Activated naive CD8-positive, alpha-beta T cell treated with anti-CD3 and anti-CD28 coated beads for 36 hours (primary cell): Measurements from ENCODE around the gene ST13. TPM values are rescaled to one million over a fixed set of nuclear protein-coding genes. Genes with fewer than 3 reads are reported as not detected.
A peak's percentile ranks its signal among the peaks of the same experiment; 100 is the strongest.

Experiments used
- DNase-seq: peaks from one replicate; pipeline ENCODE4 v3.0.0; 2021
- H3K27ac Mint-ChIP-seq: one replicate; pipeline ENCODE4 v1.8.0; 2022; ENCODE audit warnings: mild to moderate bottlenecking, moderate library complexity, mixed read lengths
- H3K27me3 Mint-ChIP-seq: one replicate; pipeline ENCODE4 v1.8.0; 2022; ENCODE audit warnings: mild to moderate bottlenecking, mixed read lengths
- H3K36me3 Mint-ChIP-seq: one replicate; pipeline ENCODE4 v1.8.0; 2021; ENCODE audit warnings: mild to moderate bottlenecking, mixed read lengths
- H3K4me1 Mint-ChIP-seq: one replicate; pipeline ENCODE4 v1.8.0; 2021; ENCODE audit warnings: mixed read lengths
- H3K4me3 Mint-ChIP-seq: one replicate; pipeline ENCODE4 v1.8.0; 2022; ENCODE audit warnings: mild to moderate bottlenecking, moderate library complexity, mixed read lengths
- H3K9me3 Mint-ChIP-seq: one replicate; pipeline ENCODE4 v1.8.0; 2022; ENCODE audit warnings: mixed read lengths
- total RNA-seq, 2 experiments: library from RNA; stranded (reverse); gene quantifications; one replicate each; pipeline ENCODE4 v1.2.3, GENCODE V29; 2021

The ST13 gene
- total RNA-seq, 2 experiments from 2014 or later = 231 to 250 TPM

DNA sequence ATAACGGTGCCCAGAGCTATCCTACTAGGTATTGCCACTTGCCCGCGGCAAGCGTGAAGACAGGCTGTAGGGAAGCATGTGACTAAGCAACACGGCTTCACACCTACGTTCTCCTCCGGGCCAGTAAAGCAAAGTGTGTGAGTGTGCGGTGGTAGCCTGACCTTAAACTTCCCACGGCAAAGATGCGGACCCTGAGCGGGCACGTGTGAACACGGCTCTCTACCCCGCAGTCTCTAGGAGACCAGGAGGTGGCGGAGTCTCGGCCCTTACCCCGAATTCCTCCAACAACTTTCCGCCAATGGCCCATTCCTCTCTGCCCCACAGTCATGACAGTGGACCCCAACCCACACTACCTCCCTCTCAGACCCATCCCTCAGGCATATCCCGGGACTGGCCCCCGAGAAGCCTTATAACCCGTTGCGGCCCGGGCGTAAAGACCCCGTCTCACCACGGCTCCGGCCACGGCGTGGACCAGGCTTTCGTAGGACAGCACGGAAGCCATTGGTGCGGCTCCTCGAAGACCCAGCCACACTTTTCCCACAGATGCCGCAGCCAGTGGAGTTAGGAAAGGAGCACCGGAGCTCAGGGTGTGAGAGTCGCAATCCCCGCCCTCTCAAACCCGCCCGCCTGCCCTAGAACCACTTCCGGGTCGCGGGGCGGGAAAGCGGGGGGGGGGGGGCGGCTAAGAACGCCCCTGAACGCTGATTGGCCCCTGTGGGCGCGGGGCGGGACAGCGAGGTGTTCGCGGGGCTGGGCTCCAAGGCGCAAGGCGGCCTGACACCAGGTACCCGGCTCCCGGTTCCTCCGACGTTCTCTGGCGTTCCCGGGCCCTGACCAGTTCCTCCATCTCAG lies 37.5 kb downstream of the ST13 start, which contains the start of gene SLC25A17:
SLC25A17 (minus strand) TSS at position 600 of the 852 bp plus-strand sequence; CDS start at position 502, 98 bp downstream.
- Mint-ChIP-seq H3K4me1 (peaks cover 31% of the 10 kb centered on the region), H3K4me3 (peak within 1 kb of the TSS; percentile 88), H3K36me3 (peaks cover 29% of the 10 kb centered on the region), H3K9me3 (peaks cover 3% of the 10 kb centered on the region), H3K27ac (peak within 1 kb of the TSS; percentile 93), H3K27me3 (no peaks in the 10 kb centered on the region)
- DNase-seq = peak; percentile 88

DNA sequence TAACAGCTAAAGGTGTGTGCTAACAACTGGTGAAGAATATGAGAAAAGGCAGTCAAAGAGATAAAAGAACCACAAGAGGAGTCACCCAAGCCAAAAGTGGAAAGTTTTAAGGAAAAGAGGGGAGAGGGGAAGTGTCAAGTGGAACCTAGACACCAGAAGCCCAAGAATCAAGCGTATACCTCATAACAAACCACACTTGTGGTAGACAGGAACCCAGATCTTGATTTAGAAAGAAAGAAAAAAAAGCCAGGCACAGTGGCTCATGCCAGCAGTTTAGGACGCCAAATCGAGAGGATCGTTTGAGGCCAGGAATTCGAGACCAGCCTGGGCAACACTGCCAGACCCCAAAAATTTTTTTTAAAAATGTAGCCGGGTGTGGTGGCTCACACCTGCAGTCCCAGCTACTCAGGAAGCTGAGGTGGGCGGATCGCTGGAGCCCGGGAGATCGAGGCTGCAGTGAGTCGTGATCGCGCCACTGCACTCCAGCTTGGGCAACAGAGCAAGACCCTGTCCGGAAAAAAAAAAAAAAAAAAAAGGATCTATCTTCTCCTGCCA lies 38.2 kb downstream of the ST13 start:
- Mint-ChIP-seq H3K27me3 (no peaks in the 10 kb centered on the region), H3K36me3 (peaks cover 31% of the 10 kb centered on the region), H3K27ac (peak overlapping the region; percentile 93), H3K4me1 (peaks cover 33% of the 10 kb centered on the region), H3K9me3 (peaks cover 3% of the 10 kb centered on the region), H3K4me3 (peak overlapping the region; percentile 88)
- DNase-seq = no peak

DNA sequence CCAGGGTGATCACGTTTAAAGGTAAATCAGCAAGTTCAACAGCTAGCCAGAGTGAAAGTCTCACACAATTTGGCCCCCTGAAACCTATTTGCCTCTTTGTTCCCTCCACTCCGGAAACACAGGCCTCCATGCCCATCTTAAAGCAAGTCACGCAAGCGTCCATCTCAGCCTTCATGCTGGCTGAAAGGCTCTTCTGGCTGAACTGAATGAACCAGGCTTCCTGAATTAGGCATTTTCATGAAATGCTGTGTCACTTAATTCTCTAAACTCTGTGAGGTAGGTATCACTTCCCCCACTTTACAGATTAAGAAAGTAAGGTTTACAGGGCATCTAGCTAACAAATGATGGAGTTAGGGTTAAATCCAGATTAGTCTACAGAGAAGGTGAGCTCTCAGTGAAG lies 38.7 kb downstream of the ST13 start:
- H3K27ac Mint-ChIP-seq = peak overlapping the region; percentile 93
- peak overlapping the region; percentile 88 for H3K4me3 Mint-ChIP-seq
- peaks cover 31% of the 10 kb centered on the region for H3K36me3 Mint-ChIP-seq
- no peak for DNase-seq
- peaks cover 3% of the 10 kb centered on the region for H3K9me3 Mint-ChIP-seq
- H3K4me1 Mint-ChIP-seq = peaks cover 33% of the 10 kb centered on the region
- H3K27me3 Mint-ChIP-seq = no peaks in the 10 kb centered on the region

DNA sequence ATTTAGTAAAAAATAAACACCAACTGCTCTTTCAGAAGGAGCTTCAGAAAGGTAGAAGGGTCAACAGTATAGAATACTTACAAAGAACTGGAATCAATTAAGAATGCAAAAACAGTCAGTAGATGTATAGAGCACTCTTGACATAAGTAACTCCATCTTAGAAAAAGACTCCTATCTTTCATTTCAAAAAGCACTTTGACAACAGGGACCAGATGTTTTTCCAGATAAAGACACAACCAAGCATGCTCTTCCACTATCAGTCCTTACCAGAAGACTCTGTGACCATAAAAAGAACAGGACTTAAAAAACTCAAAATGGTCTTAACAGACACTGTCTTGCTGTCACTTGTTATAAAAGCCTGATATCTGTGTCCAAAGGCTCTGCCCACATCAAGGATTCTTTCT lies 42.5 kb downstream of the ST13 start:
- H3K36me3 Mint-ChIP-seq = peaks cover 36% of the 10 kb centered on the region
- no peak for DNase-seq
- H3K4me1 Mint-ChIP-seq = peaks cover 41% of the 10 kb centered on the region
- H3K27me3 Mint-ChIP-seq = no peaks in the 10 kb centered on the region
- H3K27ac Mint-ChIP-seq = no peak overlapping the region
- H3K9me3 Mint-ChIP-seq = peaks cover 3% of the 10 kb centered on the region
- H3K4me3 Mint-ChIP-seq = no peak overlapping the region

DNA sequence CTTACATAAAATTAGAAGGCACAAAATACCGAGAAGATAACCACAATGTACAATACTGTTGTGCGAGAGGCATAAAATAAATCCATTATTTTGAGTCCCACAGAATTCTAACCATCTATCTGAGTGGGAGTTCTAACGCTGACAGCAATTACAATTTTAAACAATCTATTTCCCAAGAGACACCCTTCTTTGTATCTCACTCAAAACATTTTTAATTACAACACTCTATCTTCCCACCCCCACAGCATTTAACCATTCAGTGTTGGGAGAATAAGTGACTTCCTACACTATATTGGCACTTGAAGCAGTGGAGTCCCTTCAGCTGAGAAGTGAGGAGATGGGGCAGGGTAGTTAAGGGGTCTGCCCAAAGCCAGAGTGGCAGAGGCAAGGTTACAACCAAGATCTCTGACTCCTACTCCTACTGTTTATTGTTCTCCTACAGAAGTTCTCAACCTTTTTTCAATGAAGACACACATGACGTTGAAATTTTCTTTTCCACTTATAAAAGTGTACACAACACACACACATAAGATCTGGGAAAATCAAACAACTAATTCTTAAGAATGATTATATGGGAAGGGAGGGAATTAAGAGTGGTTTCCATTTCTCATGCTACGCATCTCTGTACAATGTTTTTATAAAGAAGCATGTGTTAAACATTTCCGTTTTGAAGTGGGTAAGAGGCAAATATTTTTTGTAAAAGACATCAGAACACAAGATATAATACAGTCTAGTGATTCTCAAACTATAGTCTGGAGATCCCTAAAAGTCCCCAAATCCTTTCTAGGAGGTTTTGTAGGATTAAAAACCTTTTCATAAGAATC lies 48.2 kb downstream of the ST13 start:
- Mint-ChIP-seq H3K4me3 (no peak overlapping the region), H3K4me1 (peaks cover 17% of the 10 kb centered on the region), H3K27ac (no peak overlapping the region), H3K27me3 (no peaks in the 10 kb centered on the region), H3K9me3 (no peaks in the 10 kb centered on the region), H3K36me3 (peaks cover 12% of the 10 kb centered on the region)
- no peak for DNase-seq

DNA sequence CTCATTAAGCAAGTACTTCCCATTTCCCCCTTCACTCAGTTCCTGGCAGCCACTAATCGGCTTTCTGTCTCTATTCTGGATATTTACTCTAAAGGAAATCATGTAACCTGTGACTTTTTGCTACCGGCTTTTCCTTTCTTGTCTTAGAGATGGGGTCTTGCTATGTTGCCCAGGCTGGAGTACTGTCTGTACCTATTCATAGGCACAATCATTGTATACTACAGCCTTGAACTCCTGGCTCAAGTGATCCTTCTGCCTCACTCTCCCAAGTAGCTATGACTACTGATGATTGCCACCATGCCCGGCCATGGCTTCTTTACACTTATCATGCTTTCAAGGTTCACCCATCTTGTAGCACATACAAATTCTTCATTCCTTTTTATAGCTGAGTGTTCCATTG lies 49.7 kb downstream of the ST13 start:
- Mint-ChIP-seq H3K27me3 (no peaks in the 10 kb centered on the region), H3K4me1 (peaks cover 11% of the 10 kb centered on the region), H3K36me3 (peaks cover 7% of the 10 kb centered on the region), H3K9me3 (no peaks in the 10 kb centered on the region), H3K27ac (no peak overlapping the region), H3K4me3 (no peak overlapping the region)
- no peak for DNase-seq

DNA sequence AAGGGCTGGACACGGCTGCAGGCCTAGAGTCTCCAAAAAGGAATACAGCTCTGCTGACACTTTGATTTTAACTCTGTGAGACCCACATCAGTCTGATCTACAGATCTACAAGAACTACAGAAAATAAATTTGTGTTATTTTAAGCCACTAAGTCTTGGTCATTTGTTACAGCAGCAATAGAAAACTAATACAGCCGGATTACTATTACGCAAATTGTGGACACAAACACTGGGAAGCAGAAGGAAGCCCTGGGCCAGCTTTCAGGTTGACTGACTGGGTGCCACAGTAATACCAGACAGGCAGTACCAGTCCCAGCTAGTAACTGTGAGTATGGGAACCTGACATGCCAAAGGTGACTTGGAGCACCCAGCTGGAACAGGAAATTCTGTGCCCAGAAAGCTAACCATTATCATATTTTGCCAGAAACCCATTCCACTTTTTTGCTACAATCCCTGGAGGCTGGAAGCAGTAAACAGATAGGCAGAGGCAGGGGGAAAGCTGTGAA lies 50.7 kb downstream of the ST13 start:
- no peak for DNase-seq
- H3K4me3 Mint-ChIP-seq = no peak overlapping the region
- H3K4me1 Mint-ChIP-seq = peaks cover 7% of the 10 kb centered on the region
- no peaks in the 10 kb centered on the region for H3K9me3 Mint-ChIP-seq
- H3K27ac Mint-ChIP-seq = no peak overlapping the region
- peaks cover 6% of the 10 kb centered on the region for H3K36me3 Mint-ChIP-seq
- H3K27me3 Mint-ChIP-seq = no peaks in the 10 kb centered on the region

DNA sequence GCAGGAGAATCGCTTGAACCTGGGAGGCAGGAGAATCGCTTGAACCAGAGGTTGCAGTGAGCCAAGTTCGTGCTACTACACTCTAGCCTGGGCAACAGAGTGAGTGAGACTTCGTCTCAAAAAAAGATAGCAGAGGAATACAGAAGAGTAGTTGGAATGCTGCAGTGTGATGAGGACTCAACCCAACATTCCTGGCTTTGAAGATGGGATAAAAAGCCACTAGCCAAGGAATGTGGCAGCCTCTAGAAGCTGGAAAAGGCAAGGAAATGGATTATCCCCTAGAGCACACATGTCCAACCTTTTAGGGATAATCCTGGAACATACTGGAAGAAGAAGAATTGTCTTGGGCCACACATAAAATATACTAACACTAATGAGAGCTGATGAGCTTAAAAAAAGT lies 51.2 kb downstream of the ST13 start:
- H3K27ac Mint-ChIP-seq = no peak overlapping the region
- H3K27me3 Mint-ChIP-seq = no peaks in the 10 kb centered on the region
- H3K4me1 Mint-ChIP-seq = peaks cover 7% of the 10 kb centered on the region
- H3K9me3 Mint-ChIP-seq = no peaks in the 10 kb centered on the region
- DNase-seq = no peak
- H3K4me3 Mint-ChIP-seq = no peak overlapping the region
- H3K36me3 Mint-ChIP-seq = peaks cover 6% of the 10 kb centered on the region

DNA sequence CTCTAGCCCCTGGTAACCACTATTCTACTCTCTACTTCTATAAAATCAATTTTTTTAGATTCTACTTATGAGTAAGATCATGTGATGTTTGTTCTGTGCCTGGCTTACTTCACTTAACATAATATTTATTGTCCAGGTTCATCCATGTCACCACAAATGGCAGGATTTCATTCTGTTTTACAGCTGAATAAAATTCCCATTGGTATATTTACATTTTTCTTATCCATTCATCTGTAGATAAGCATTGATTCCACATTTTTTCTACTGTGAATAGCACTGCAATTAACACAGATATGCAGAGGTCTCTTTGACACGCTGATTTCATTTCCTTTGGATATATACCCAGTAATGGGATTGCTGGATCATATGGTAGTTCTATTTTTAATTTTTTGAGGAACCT lies 53.1 kb downstream of the ST13 start:
- Mint-ChIP-seq H3K36me3 (peaks cover 7% of the 10 kb centered on the region), H3K27me3 (no peaks in the 10 kb centered on the region), H3K4me1 (peaks cover 4% of the 10 kb centered on the region), H3K4me3 (no peak overlapping the region), H3K27ac (no peak overlapping the region), H3K9me3 (no peaks in the 10 kb centered on the region)
- DNase-seq = no peak

DNA sequence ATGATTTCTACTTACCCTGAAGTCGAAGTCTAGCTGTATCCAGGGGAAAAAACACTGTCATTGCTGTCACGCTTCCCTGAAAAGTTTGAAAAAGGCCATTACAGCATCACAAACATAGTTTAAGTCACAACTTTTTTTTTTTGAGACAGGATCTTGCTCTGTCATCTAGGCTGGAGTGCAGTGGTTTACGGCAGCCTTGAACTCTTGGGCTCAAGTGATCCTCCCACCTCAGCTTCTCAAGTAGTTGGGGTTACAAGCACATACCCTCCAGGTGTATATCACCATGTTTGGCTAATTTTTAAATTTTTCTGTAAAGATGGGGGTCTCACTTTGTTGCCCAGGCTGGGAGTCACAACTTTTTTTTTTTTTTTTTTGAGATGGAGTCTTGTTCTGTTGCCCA lies 57.4 kb downstream of the ST13 start:
- Mint-ChIP-seq H3K4me1 (peaks cover 6% of the 10 kb centered on the region), H3K36me3 (peaks cover 10% of the 10 kb centered on the region), H3K27me3 (no peaks in the 10 kb centered on the region), H3K4me3 (no peak overlapping the region), H3K9me3 (no peaks in the 10 kb centered on the region), H3K27ac (no peak overlapping the region)
- no peak for DNase-seq

DNA sequence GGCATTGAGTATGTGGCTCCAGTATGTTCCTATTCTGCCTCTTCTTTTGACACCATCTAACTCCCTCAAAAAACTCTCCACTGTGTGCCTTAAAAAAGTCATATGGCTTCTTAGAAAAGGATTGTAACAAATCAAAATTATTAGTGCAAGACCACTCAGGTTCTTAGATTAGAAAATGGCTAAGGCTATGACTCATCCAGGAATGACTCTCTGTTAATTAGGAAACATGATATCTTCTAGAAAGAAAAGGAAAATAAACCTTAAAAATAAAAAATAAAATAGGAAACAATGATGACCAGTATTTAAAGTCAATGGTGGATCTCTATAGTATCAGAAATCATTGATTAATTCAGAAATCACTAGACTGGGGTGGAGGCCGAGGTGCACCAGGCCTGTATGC lies 59.0 kb downstream of the ST13 start:
- H3K27ac Mint-ChIP-seq = no peak overlapping the region
- peaks cover 19% of the 10 kb centered on the region for H3K36me3 Mint-ChIP-seq
- no peak overlapping the region for H3K4me3 Mint-ChIP-seq
- DNase-seq = no peak
- peaks cover 14% of the 10 kb centered on the region for H3K4me1 Mint-ChIP-seq
- H3K27me3 Mint-ChIP-seq = no peaks in the 10 kb centered on the region
- no peaks in the 10 kb centered on the region for H3K9me3 Mint-ChIP-seq

DNA sequence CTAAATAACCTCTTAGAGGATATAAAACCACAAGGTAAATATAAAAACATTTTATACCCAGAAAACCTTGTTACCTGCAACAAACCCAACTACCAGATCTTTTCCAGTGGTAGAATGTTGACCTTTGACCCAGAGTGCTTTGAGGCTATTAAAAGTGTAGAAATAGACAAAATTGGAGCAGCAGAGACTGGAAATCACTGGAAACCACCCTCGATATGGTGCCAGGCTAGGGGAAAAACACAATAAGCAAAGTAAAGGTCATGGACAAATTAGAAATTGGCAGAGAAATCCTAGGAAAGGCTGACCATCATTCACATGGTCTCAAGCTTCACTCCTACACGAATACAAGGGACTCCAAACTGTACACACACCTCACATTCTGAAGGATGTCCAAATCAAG lies 64.0 kb downstream of the ST13 start:
- peaks cover 21% of the 10 kb centered on the region for H3K4me1 Mint-ChIP-seq
- no peak overlapping the region for H3K4me3 Mint-ChIP-seq
- no peaks in the 10 kb centered on the region for H3K9me3 Mint-ChIP-seq
- no peak overlapping the region for H3K27ac Mint-ChIP-seq
- H3K36me3 Mint-ChIP-seq = peaks cover 34% of the 10 kb centered on the region
- DNase-seq = no peak
- no peaks in the 10 kb centered on the region for H3K27me3 Mint-ChIP-seq

DNA sequence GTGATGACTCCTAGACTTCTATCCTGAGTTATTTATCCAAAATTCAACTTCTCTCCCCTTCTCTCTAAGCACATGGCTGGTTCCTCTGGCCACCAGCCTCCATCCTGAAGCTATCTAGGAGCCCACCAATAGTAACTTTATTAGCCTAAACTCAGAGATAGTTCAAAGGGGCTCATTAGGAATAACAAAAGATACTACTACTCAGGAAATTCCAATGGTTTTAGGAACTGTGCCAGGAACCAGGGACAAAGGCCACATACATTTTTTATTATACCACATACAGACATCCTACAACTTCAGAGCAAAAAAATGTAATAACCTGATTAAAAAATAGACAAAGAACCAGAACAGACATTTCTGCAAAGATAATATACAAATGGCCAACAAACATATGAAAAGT lies 65.2 kb downstream of the ST13 start:
- H3K4me3 Mint-ChIP-seq = no peak overlapping the region
- no peak for DNase-seq
- H3K9me3 Mint-ChIP-seq = no peaks in the 10 kb centered on the region
- H3K4me1 Mint-ChIP-seq = peaks cover 21% of the 10 kb centered on the region
- H3K36me3 Mint-ChIP-seq = peaks cover 36% of the 10 kb centered on the region
- no peak overlapping the region for H3K27ac Mint-ChIP-seq
- H3K27me3 Mint-ChIP-seq = no peaks in the 10 kb centered on the region

DNA sequence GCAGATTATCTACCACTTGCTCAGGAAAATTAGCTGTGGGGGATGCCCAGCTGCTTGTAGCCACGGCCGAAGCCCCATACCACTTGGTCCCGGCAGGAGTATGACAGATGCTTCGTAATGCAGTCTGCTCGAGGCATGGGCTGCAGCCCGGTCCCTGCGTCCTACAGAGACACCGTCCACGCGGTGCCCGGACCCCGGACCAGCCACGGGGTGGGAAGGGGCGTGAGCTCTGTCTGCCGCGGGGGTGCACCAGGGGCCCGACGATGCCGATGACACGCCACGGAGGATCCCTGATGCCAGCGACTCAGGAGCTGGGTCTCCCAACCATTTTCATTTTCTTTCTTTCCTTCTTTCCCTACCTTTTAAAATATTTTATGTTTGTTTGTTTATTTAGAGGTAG lies 67.3 kb downstream of the ST13 start:
- Mint-ChIP-seq H3K4me1 (peaks cover 21% of the 10 kb centered on the region), H3K27me3 (no peaks in the 10 kb centered on the region), H3K4me3 (no peak overlapping the region), H3K27ac (no peak overlapping the region), H3K36me3 (peaks cover 33% of the 10 kb centered on the region), H3K9me3 (no peaks in the 10 kb centered on the region)
- no peak for DNase-seq

DNA sequence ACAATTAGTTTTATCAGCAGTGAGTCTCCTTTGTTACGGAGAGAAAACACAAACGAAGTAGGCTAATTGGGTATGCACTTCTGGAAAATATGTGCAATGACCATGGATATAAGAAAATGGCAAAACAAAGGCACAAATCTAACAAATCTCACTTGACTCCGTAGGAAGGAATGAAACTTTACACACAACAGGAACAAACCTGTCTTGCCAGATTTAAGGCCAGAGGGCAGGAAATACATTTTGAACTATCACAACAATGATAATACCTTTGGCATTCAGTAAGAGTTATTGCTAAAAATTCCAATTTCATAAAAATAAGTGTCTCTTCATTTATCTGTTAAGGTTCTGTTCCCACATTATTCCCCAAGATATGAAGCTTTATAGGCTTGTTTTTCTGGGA lies 73.9 kb downstream of the ST13 start:
- Mint-ChIP-seq H3K9me3 (no peaks in the 10 kb centered on the region), H3K27me3 (no peaks in the 10 kb centered on the region), H3K36me3 (peaks cover 10% of the 10 kb centered on the region), H3K27ac (no peak overlapping the region), H3K4me3 (no peak overlapping the region), H3K4me1 (no peaks in the 10 kb centered on the region)
- DNase-seq = no peak
